Measurements from ENCODE around the gene VPS37C. TPM values are rescaled to one million over a fixed set of nuclear protein-coding genes. Genes with fewer than 3 reads are reported as not detected.

The VPS37C gene
- total and polyA plus RNA-seq, 9 of the 15 experiments (the other 6 are each of a cell fraction or from before 2014, with no cell fraction given), result 0.62 to 29.8 (median 11.5) TPM

DNA sequence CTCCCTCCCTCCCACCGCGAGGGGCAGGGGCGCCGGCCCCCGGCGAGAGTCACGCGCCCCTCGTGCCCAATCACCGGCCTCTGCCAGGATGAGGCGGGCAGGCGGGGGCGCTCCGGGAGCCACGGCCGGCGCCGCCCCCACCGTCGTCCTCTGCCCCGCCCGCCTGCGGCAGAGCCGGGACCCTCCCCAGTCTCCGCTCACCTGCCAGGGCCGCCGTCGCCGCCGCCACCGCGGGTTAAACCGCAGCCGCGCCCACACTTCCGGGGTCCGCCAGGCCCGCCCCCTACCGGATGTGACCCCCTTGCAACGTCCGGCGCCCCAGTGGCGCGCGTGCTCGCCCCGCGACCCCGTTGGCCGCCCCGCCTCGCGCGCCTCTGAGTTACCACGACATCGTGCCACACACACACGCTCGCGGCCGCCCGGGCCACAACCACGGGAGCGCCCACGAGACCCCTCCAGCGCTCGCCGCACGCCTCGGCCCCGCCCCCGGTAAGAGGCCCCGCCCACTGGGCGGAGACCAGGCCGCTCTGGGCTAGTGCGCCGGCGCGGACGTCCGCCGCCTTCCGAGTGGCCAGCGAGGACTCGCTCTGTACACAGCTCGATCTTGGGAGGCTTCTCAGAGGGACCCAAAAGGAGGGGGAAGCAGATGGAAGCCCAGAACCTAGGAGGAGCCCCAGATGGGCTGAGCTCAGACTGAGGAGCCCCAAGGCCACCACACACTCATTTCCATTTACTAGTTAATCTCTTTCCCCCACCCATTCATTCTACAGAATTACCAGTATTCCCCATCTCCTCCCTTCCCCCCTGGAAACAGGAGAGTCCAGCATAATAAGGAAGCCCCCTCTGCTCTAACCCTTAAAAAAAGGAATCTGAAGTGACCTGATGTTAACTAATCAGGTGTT, at the start of gene VPS37C (continued):
- TF ChIP-seq ZNF398 (CRISPR knock-in tag; IDR thresholded peaks at IDR 0.05) (no peak), FOXA3 (CRISPR knock-in tag; conservative IDR thresholded peaks at IDR 0.05 in 1 of 2, IDR thresholded peaks at IDR 0.05 in 1 of 2) (peak; percentile 20 to 87; a peak in 2 of 4 replicates), POLR2AphosphoS2 (IDR thresholded peaks at IDR 0.05; ENCODE audit: low read length) (no peak), MED1 (CRISPR knock-in tag; IDR thresholded peaks at IDR 0.05; ENCODE audit: borderline replicate concordance) (no peak), ZHX1 (conservative IDR thresholded peaks at IDR 0.05; ENCODE audit: low read length) (0 out of 2 replicates have a peak, but pooled peaks have one; percentile 52), PCBP1 (IDR thresholded peaks at IDR 0.05; ENCODE audit: low read depth, low read length, poor library complexity, severe bottlenecking) (peak; percentile 32), PYGO2 (tag; IDR thresholded peaks at IDR 0.05) (no peak), RBM14 (IDR thresholded peaks at IDR 0.05; ENCODE audit: borderline replicate concordance, insufficient read depth, low read depth, low read length) (no peak), RREB1 (CRISPR knock-in tag; IDR thresholded peaks at IDR 0.05) (no peak), MCM3 (IDR thresholded peaks at IDR 0.05) (no peak), MAFF (IDR thresholded peaks at IDR 0.05; ENCODE audit: low read length) (no peak), ZNF224 (CRISPR knock-in tag; IDR thresholded peaks at IDR 0.05) (no peak), ZNF79 (CRISPR knock-in tag; IDR thresholded peaks at IDR 0.05; ENCODE audit: low read depth) (no peak)
- TF ChIP-seq, protein P1, sequence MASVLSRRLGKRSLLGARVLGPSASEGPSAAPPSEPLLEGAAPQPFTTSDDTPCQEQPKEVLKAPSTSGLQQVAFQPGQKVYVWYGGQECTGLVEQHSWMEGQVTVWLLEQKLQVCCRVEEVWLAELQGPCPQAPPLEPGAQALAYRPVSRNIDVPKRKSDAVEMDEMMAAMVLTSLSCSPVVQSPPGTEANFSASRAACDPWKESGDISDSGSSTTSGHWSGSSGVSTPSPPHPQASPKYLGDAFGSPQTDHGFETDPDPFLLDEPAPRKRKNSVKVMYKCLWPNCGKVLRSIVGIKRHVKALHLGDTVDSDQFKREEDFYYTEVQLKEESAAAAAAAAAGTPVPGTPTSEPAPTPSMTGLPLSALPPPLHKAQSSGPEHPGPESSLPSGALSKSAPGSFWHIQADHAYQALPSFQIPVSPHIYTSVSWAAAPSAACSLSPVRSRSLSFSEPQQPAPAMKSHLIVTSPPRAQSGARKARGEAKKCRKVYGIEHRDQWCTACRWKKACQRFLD (CRISPR knock-in tag; IDR thresholded peaks at IDR 0.05), result peak; percentile 32; the same call in 1 of the 2 replicates
